ENCODE measurements around the gene NLRP9. TPM values are rescaled to one million over a fixed set of nuclear protein-coding genes. Genes with fewer than 3 reads are reported as not detected.

NLRP9 gene
- total and polyA plus RNA-seq, 2 of the 13 experiments (the other 11 are each of a cell fraction or from before 2014, with no cell fraction given): not detected

DNA sequence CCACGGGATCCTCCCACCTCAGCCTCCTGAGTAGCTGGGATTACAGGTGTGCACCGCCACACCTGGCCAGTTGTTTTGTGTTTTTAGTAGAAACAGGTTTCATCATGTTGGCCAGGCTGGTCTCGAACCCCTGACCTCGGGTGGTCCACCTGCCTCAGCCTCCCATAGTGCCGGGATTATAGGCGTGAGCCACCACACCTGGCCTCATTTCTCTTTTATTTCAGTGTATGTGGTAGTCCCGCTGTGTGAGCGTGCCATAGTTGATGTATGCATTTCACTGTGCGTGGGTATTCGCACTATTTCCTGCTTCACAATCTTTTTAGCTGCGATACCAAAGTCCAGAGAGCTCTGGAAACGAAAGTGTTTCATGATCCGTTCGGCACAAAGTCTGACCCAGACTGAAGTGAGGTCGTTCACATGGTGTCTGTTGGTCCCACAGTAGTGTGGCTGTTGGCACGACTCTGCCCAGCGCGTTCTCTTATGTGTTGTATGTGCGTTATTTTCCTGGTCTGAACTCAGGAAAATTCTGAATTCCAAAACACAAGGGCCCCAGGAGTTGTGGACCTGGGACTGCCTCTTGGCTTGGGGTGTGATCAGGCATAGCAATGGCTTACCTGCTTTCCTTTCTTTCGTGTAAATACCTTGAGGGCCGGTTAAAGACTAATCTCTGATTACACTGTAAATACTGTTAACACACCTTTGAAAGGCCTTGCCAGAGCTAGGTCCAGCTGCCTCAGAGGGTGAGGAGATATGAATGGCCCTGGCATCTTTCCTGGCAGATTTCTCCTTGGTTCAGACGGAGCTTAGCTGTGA, 54.5 kb downstream of the NLRP9 start (continued):
- TF ChIP-seq THAP8 (CRISPR knock-in tag; IDR thresholded peaks at IDR 0.05; ENCODE audit: borderline replicate concordance) (no peak), TOE1 (CRISPR knock-in tag; IDR thresholded peaks at IDR 0.05) (no peak), ZNF614 (CRISPR knock-in tag; IDR thresholded peaks at IDR 0.05; ENCODE audit: borderline replicate concordance) (peak; percentile 48; the same call in 1 of the 2 replicates), SKI (IDR thresholded peaks at IDR 0.05; ENCODE audit: partially characterized antibody) (peak; percentile 52), ARNT (IDR thresholded peaks at IDR 0.05) (no peak), ZNF589 (CRISPR knock-in tag; conservative IDR thresholded peaks at IDR 0.05) (no peak; the same call in 1 of the 2 replicates), ZKSCAN8 (CRISPR knock-in tag; IDR thresholded peaks at IDR 0.05; ENCODE audit: borderline replicate concordance) (no peak), SMAD3 (CRISPR knock-in tag; IDR thresholded peaks at IDR 0.05) (peak; percentile 40; the same call in 1 of the 2 replicates), NCOA5 (CRISPR knock-in tag; IDR thresholded peaks at IDR 0.05) (no peak), ZNF484 (CRISPR knock-in tag; IDR thresholded peaks at IDR 0.05; ENCODE audit: borderline replicate concordance, low read depth) (no peak), ZBTB38 (CRISPR knock-in tag; IDR thresholded peaks at IDR 0.05) (peak; percentile 48; the same call in 1 of the 2 replicates), WIZ (CRISPR knock-in tag; IDR thresholded peaks at IDR 0.05) (no peak)
- TF ChIP-seq, protein P1, sequence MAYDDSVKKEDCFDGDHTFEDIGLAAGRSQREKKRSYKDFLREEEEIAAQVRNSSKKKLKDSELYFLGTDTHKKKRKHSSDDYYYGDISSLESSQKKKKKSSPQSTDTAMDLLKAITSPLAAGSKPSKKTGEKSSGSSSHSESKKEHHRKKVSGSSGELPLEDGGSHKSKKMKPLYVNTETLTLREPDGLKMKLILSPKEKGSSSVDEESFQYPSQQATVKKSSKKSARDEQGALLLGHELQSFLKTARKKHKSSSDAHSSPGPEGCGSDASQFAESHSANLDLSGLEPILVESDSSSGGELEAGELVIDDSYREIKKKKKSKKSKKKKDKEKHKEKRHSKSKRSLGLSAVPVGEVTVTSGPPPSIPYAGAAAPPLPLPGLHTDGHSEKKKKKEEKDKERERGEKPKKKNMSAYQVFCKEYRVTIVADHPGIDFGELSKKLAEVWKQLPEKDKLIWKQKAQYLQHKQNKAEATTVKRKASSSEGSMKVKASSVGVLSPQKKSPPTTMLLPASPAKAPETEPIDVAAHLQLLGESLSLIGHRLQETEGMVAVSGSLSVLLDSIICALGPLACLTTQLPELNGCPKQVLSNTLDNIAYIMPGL (CRISPR knock-in tag; IDR thresholded peaks at IDR 0.05; ENCODE audit: borderline replicate concordance in 1 of 2, low read depth in 1 of 2): peak in 1 of 2 experiments; percentile 43; a peak in 1 of 4 replicates
- TF ChIP-seq, protein P2, sequence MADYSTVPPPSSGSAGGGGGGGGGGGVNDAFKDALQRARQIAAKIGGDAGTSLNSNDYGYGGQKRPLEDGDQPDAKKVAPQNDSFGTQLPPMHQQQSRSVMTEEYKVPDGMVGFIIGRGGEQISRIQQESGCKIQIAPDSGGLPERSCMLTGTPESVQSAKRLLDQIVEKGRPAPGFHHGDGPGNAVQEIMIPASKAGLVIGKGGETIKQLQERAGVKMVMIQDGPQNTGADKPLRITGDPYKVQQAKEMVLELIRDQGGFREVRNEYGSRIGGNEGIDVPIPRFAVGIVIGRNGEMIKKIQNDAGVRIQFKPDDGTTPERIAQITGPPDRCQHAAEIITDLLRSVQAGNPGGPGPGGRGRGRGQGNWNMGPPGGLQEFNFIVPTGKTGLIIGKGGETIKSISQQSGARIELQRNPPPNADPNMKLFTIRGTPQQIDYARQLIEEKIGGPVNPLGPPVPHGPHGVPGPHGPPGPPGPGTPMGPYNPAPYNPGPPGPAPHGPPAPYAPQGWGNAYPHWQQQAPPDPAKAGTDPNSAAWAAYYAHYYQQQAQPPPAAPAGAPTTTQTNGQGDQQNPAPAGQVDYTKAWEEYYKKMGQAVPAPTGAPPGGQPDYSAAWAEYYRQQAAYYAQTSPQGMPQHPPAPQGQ (CRISPR knock-in tag; IDR thresholded peaks at IDR 0.05; ENCODE audit: borderline replicate concordance): no peak
- TF ChIP-seq, protein P3, sequence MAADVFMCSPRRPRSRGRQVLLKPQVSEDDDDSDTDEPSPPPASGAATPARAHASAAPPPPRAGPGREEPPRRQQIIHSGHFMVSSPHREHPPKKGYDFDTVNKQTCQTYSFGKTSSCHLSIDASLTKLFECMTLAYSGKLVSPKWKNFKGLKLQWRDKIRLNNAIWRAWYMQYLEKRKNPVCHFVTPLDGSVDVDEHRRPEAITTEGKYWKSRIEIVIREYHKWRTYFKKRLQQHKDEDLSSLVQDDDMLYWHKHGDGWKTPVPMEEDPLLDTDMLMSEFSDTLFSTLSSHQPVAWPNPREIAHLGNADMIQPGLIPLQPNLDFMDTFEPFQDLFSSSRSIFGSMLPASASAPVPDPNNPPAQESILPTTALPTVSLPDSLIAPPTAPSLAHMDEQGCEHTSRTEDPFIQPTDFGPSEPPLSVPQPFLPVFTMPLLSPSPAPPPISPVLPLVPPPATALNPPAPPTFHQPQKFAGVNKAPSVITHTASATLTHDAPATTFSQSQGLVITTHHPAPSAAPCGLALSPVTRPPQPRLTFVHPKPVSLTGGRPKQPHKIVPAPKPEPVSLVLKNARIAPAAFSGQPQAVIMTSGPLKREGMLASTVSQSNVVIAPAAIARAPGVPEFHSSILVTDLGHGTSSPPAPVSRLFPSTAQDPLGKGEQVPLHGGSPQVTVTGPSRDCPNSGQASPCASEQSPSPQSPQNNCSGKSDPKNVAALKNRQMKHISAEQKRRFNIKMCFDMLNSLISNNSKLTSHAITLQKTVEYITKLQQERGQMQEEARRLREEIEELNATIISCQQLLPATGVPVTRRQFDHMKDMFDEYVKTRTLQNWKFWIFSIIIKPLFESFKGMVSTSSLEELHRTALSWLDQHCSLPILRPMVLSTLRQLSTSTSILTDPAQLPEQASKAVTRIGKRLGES (CRISPR knock-in tag; IDR thresholded peaks at IDR 0.05; ENCODE audit: borderline replicate concordance): no peak
- TF ChIP-seq, protein P4, sequence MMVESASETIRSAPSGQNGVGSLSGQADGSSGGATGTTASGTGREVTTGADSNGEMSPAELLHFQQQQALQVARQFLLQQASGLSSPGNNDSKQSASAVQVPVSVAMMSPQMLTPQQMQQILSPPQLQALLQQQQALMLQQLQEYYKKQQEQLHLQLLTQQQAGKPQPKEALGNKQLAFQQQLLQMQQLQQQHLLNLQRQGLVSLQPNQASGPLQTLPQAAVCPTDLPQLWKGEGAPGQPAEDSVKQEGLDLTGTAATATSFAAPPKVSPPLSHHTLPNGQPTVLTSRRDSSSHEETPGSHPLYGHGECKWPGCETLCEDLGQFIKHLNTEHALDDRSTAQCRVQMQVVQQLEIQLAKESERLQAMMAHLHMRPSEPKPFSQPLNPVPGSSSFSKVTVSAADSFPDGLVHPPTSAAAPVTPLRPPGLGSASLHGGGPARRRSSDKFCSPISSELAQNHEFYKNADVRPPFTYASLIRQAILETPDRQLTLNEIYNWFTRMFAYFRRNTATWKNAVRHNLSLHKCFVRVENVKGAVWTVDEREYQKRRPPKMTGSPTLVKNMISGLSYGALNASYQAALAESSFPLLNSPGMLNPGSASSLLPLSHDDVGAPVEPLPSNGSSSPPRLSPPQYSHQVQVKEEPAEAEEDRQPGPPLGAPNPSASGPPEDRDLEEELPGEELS (CRISPR knock-in tag; IDR thresholded peaks at IDR 0.05): no peak; the same call in 1 of the 2 replicates
